ENCODE measurements around the gene THSD4. TPM values are rescaled to one million over a fixed set of nuclear protein-coding genes. Genes with fewer than 3 reads are reported as not detected.

The THSD4 gene
- total RNA-seq, 1 experiment from 2014 or later = 24.2 TPM

- H3K27ac Mint-ChIP-seq (ENCODE audit: unreplicated experiment) = no peak overlapping the region
- peaks cover 12% of the 10 kb centered on the region for H3K4me1 Mint-ChIP-seq (ENCODE audit: low read depth, unreplicated experiment)
- no peak overlapping the region for H3K4me3 Mint-ChIP-seq (ENCODE audit: low read depth, unreplicated experiment)
- intact Hi-C loops (cut with micrococcal nuclease; ENCODE audit: unreplicated experiment) = no loop called here
- TF ChIP-seq CTCF (IDR thresholded peaks at IDR 0.05; ENCODE audit: unreplicated experiment) = no peak
- no peaks in the 10 kb centered on the region for H3K27me3 Mint-ChIP-seq (ENCODE audit: unreplicated experiment)
- H3K36me3 Mint-ChIP-seq (ENCODE audit: insufficient read depth, unreplicated experiment) = no peaks in the 10 kb centered on the region
- CTCF ChIA-PET = no interaction called here
- BruUV-seq (replicated peaks) = no TSS peak
- DNase-seq = no peak
- peaks cover 3% of the 10 kb centered on the region for H3K9me3 Mint-ChIP-seq (ENCODE audit: low read depth, unreplicated experiment)
Measured at GRCh38 chr15:71559616-71560015, 444.3 kb downstream of the THSD4 start.

GRCh38 chr15:71562251-71562650, 447.0 kb downstream of the THSD4 start:
- no peak for TF ChIP-seq CTCF (IDR thresholded peaks at IDR 0.05; ENCODE audit: unreplicated experiment)
- Mint-ChIP-seq H3K27ac (ENCODE audit: unreplicated experiment) (no peak overlapping the region), H3K4me3 (ENCODE audit: low read depth, unreplicated experiment) (no peak overlapping the region), H3K9me3 (ENCODE audit: low read depth, unreplicated experiment) (peaks cover 3% of the 10 kb centered on the region), H3K4me1 (ENCODE audit: low read depth, unreplicated experiment) (peaks cover 12% of the 10 kb centered on the region), H3K36me3 (ENCODE audit: insufficient read depth, unreplicated experiment) (no peaks in the 10 kb centered on the region), H3K27me3 (ENCODE audit: unreplicated experiment) (no peaks in the 10 kb centered on the region)
- CTCF ChIA-PET = no interaction called here
- DNase-seq = no peak
- BruUV-seq (replicated peaks) = no TSS peak
- intact Hi-C loops (cut with micrococcal nuclease; ENCODE audit: unreplicated experiment) = no loop called here

GRCh38 chr15:71564217-71564616, 448.9 kb downstream of the THSD4 start:
- DNase-seq = no peak
- Mint-ChIP-seq H3K27me3 (ENCODE audit: unreplicated experiment) (no peaks in the 10 kb centered on the region), H3K4me3 (ENCODE audit: low read depth, unreplicated experiment) (no peak overlapping the region), H3K4me1 (ENCODE audit: low read depth, unreplicated experiment) (peaks cover 12% of the 10 kb centered on the region), H3K36me3 (ENCODE audit: insufficient read depth, unreplicated experiment) (no peaks in the 10 kb centered on the region), H3K9me3 (ENCODE audit: low read depth, unreplicated experiment) (no peaks in the 10 kb centered on the region), H3K27ac (ENCODE audit: unreplicated experiment) (no peak overlapping the region)
- BruUV-seq (replicated peaks) = no TSS peak
- intact Hi-C loops (cut with micrococcal nuclease; ENCODE audit: unreplicated experiment) = no loop called here
- TF ChIP-seq CTCF (IDR thresholded peaks at IDR 0.05; ENCODE audit: unreplicated experiment) = no peak
- CTCF ChIA-PET = no interaction called here

GRCh38 chr15:71565006-71565405, 449.7 kb downstream of the THSD4 start:
- no peak for DNase-seq
- Mint-ChIP-seq H3K27me3 (ENCODE audit: unreplicated experiment) (no peaks in the 10 kb centered on the region), H3K4me3 (ENCODE audit: low read depth, unreplicated experiment) (no peak overlapping the region), H3K4me1 (ENCODE audit: low read depth, unreplicated experiment) (peaks cover 12% of the 10 kb centered on the region), H3K36me3 (ENCODE audit: insufficient read depth, unreplicated experiment) (no peaks in the 10 kb centered on the region), H3K9me3 (ENCODE audit: low read depth, unreplicated experiment) (no peaks in the 10 kb centered on the region), H3K27ac (ENCODE audit: unreplicated experiment) (no peak overlapping the region)
- CTCF ChIA-PET = no interaction called here
- intact Hi-C loops (cut with micrococcal nuclease; ENCODE audit: unreplicated experiment) = no loop called here
- BruUV-seq (replicated peaks) = no TSS peak
- TF ChIP-seq CTCF (IDR thresholded peaks at IDR 0.05; ENCODE audit: unreplicated experiment) = no peak
